Adrenal gland (tissue), 5 donors: ENCODE results near the gene PXT1.

ENCODE experiments used
- CTCF ChIP-seq, 6 experiments: fragments of 450-650 bp in 4 of 6; fragments of 200-600 bp in 2 of 6; sonication (generic) in 1 of 6; IDR thresholded peaks; 1 replicate in 5 of 6; 2 replicates in 1 of 6; pipeline versions ENCODE4 v1.5.1 to v1.8.0; 2016 to 2021; ENCODE audit warnings: antibody characterized with exemption in 6 of 6, mild to moderate bottlenecking in 2 of 6, moderate library complexity in 1 of 6
- POLR2A ChIP-seq, 2 donors: fragments of 450-650 bp; IDR thresholded peaks; one replicate each; pipeline ENCODE4 v1.6.1; 2017; ENCODE audit warnings: antibody characterized with exemption in 2 of 2, mild to moderate bottlenecking in 2 of 2, moderate library complexity in 1 of 2
- donor health status: DM: no; HTN: no; CAD: no.

- TF ChIP-seq CTCF (IDR thresholded peaks at IDR 0.05) (no peak), POLR2A (IDR thresholded peaks at IDR 0.05) (no peak)
These were observed 3.0 kb upstream of the PXT1 start for GRCh38 chr6:36445621-36446020.
